Loucy (cell line): ENCODE results near the gene POLG.

Experiments used
- EZH2phosphoT487 ChIP-seq: fragments of 200-600 bp; IDR thresholded peaks from 2 replicates; pipeline ENCODE4 v1.6.1; 2018; ENCODE audit warnings: antibody characterized with exemption, mild to moderate bottlenecking, moderate library complexity, borderline replicate concordance
- TF ChIP-seq, protein P1 (sequence below): fragments of 200-600 bp; sonication (generic); conservative IDR thresholded peaks from 2 replicates; pipeline ENCODE4 v1.5.1; 2014; ENCODE audit warnings: mild to moderate bottlenecking, antibody characterized with exemption, low read length

GRCh38 chr15:89325039-89325803, 9.4 kb downstream of the POLG start:
- TF ChIP-seq, protein P1, sequence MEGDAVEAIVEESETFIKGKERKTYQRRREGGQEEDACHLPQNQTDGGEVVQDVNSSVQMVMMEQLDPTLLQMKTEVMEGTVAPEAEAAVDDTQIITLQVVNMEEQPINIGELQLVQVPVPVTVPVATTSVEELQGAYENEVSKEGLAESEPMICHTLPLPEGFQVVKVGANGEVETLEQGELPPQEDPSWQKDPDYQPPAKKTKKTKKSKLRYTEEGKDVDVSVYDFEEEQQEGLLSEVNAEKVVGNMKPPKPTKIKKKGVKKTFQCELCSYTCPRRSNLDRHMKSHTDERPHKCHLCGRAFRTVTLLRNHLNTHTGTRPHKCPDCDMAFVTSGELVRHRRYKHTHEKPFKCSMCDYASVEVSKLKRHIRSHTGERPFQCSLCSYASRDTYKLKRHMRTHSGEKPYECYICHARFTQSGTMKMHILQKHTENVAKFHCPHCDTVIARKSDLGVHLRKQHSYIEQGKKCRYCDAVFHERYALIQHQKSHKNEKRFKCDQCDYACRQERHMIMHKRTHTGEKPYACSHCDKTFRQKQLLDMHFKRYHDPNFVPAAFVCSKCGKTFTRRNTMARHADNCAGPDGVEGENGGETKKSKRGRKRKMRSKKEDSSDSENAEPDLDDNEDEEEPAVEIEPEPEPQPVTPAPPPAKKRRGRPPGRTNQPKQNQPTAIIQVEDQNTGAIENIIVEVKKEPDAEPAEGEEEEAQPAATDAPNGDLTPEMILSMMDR, result no peak
- no peak for TF ChIP-seq EZH2phosphoT487
